Liver (tissue), 9 donors: Measurements from ENCODE around the gene STEAP3. TPM values are rescaled to one million over a fixed set of nuclear protein-coding genes. Genes with fewer than 3 reads are reported as not detected.

ENCODE experiments used
- DNase-seq: peaks from one replicate; pipeline ENCODE4 v3.0.0-alpha.2; 2017; ENCODE audit warnings: low spot score
- H3K27ac ChIP-seq, 2 donors: one replicate each; pipeline ENCODE4 v1.7.0; 2013; ENCODE audit warnings: inconsistent platforms in 2 of 2, low read length in 2 of 2, control low read depth in 1 of 2, low read depth in 1 of 2, mild to moderate bottlenecking in 1 of 2
- H3K27me3 ChIP-seq, 4 donors: one replicate each; pipeline versions ENCODE4 v1.6.1 to v1.7.0; 2013; ENCODE audit warnings: low read length in 3 of 4, inconsistent platforms in 1 of 4, mild to moderate bottlenecking in 1 of 4, moderate library complexity in 1 of 4; ENCODE audit not compliant: control insufficient read depth in 4 of 4, insufficient read depth in 4 of 4
- H3K36me3 ChIP-seq, 4 donors: one replicate each; pipeline versions ENCODE4 v1.6.1 to v1.7.0; 2013; ENCODE audit warnings: low read length in 3 of 4, mild to moderate bottlenecking in 3 of 4, low read depth in 1 of 4, moderate library complexity in 1 of 4; ENCODE audit not compliant: control insufficient read depth in 4 of 4, insufficient read depth in 3 of 4
- H3K4me1 ChIP-seq, 4 donors: one replicate each; pipeline versions ENCODE4 v1.6.1 to v1.7.0; 2013; ENCODE audit warnings: low read length in 3 of 4, mild to moderate bottlenecking in 3 of 4, moderate library complexity in 1 of 4; ENCODE audit not compliant: control insufficient read depth in 4 of 4, insufficient read depth in 4 of 4
- H3K4me3 ChIP-seq, 3 donors: one replicate each; pipeline versions ENCODE4 v1.6.1 to v1.7.0; 2013; ENCODE audit warnings: low read length in 3 of 3, control low read depth in 1 of 3, low read depth in 1 of 3, mild to moderate bottlenecking in 1 of 3
- H3K9ac ChIP-seq, 2 donors: one replicate each; pipeline ENCODE4 v1.7.0; 2013; ENCODE audit warnings: low read length in 2 of 2, mild to moderate bottlenecking in 2 of 2, moderate library complexity in 2 of 2, control low read depth in 1 of 2, low read depth in 1 of 2
- H3K9me3 ChIP-seq, 4 donors: one replicate each; pipeline versions ENCODE4 v1.6.1 to v1.7.0; 2013; ENCODE audit warnings: low read length in 3 of 4; ENCODE audit not compliant: control insufficient read depth in 4 of 4
- EGR1 ChIP-seq, 2 donors: IDR thresholded peaks; 2 replicates each; pipeline ENCODE4 v1.6.1; 2016 to 2018; ENCODE audit warnings: antibody characterized with exemption in 2 of 2, low read depth in 2 of 2
- FOXA1 ChIP-seq: IDR thresholded peaks from 2 replicates; pipeline ENCODE4 v1.6.1; 2016; ENCODE audit warnings: antibody characterized with exemption
- FOXA2 ChIP-seq: IDR thresholded peaks from 2 replicates; pipeline ENCODE4 v1.6.1; 2016; ENCODE audit warnings: antibody characterized with exemption
- GABPA ChIP-seq, 2 donors: IDR thresholded peaks in 1 of 2; conservative IDR thresholded peaks in 1 of 2; 2 replicates each; pipeline ENCODE4 v1.6.1; 2016; ENCODE audit warnings: antibody characterized with exemption in 2 of 2, mild to moderate bottlenecking in 1 of 2, moderate library complexity in 1 of 2
- HNF4A ChIP-seq, 2 donors: conservative IDR thresholded peaks; 2 replicates each; pipeline ENCODE4 v1.6.1; 2016; ENCODE audit warnings: antibody characterized with exemption in 2 of 2, mild to moderate bottlenecking in 2 of 2
- HNF4G ChIP-seq: IDR thresholded peaks from 2 replicates; pipeline ENCODE4 v1.6.1; 2016; ENCODE audit warnings: antibody characterized with exemption
- JUND ChIP-seq, 2 donors: IDR thresholded peaks; 2 replicates each; pipeline ENCODE4 v1.6.1; 2016; ENCODE audit warnings: antibody characterized with exemption in 2 of 2
- NR2F2 ChIP-seq: IDR thresholded peaks from 2 replicates; pipeline ENCODE4 v1.6.1; 2016; ENCODE audit warnings: antibody characterized with exemption
- RAD21 ChIP-seq, 2 donors: IDR thresholded peaks; 2 replicates each; pipeline ENCODE4 v1.6.1; 2016; ENCODE audit warnings: antibody characterized with exemption in 2 of 2, mild to moderate bottlenecking in 2 of 2
- RXRA ChIP-seq, 2 donors: IDR thresholded peaks; 2 replicates each; pipeline ENCODE4 v1.6.1; 2017 to 2018; ENCODE audit warnings: antibody characterized with exemption in 2 of 2, mild to moderate bottlenecking in 1 of 2
- SP1 ChIP-seq: IDR thresholded peaks from 2 replicates; pipeline ENCODE4 v1.6.1; 2018; ENCODE audit warnings: antibody characterized with exemption, mild to moderate bottlenecking
- TAF1 ChIP-seq: conservative IDR thresholded peaks from 2 replicates; pipeline ENCODE4 v1.6.1; 2016; ENCODE audit warnings: antibody characterized with exemption, mild to moderate bottlenecking
- YY1 ChIP-seq: IDR thresholded peaks from 2 replicates; pipeline ENCODE4 v1.6.1; 2016; ENCODE audit warnings: antibody characterized with exemption, mild to moderate bottlenecking
- WGBS: extraction: QIAGEN DNeasy Blood & Tissue Kit; methylation state at CpG from one replicate; pipeline ENCODE4 v1.1.7; 2013; 5-methylcytosine and 5-hydroxymethylcytosine counted together
- polyA plus RNA-seq, 2 donors: library from polyadenylated mRNA; stranded (reverse) in 1 of 2; unstranded in 1 of 2; fragments of 200-250 nt in 1 of 2; fragments of >200 nt in 1 of 2; fragmentation: Nextera tagmentation in 1 of 2; extraction: Ambion mirVana in 1 of 2; gene quantifications; one replicate each; pipeline versions ENCODE4 v1.2.1 to v1.2.3, GENCODE V29; 2013 to 2015
- total RNA-seq, 2 donors: library from RNA; depleted of rRNA; stranded (reverse); fragments of >200 nt; gene quantifications; one replicate each; pipeline ENCODE4 v1.2.3, GENCODE V29; 2014
- TF ChIP-seq, protein P1 (sequence below): fragments of 150-350 bp; IDR thresholded peaks from 2 replicates; pipeline ENCODE4 v1.5.1; 2017; ENCODE audit warnings: improper control_type of control experiment, low read depth, low read length; ENCODE audit not compliant: missing input control
- TF ChIP-seq, protein P2 (sequence below): IDR thresholded peaks from 2 replicates; pipeline ENCODE4 v1.6.1; 2016; ENCODE audit warnings: antibody characterized with exemption
- TF ChIP-seq, protein P3 (sequence below): IDR thresholded peaks from 2 replicates; pipeline ENCODE4 v1.6.1; 2016; ENCODE audit warnings: antibody characterized with exemption, mild to moderate bottlenecking
- TF ChIP-seq, protein P4 (sequence below): IDR thresholded peaks from 2 replicates; pipeline ENCODE4 v1.6.1; 2016; ENCODE audit warnings: antibody characterized with exemption
- TF ChIP-seq, protein P5 (sequence below): IDR thresholded peaks from 2 replicates; pipeline ENCODE4 v1.6.1; 2016; ENCODE audit warnings: antibody characterized with exemption
- donor health status: healthy.
- donor health status: healthy.
- donor health status: healthy.
- donor health status: healthy.
- donor health status: healthy.

STEAP3 gene
- total and polyA plus RNA-seq, 4 donors, result 44.4 to 158 (median 113) TPM

- 93% methylated on average over 5 of the region's 5 CpGs for WGBS
- Histone ChIP-seq H3K9me3 (no peaks in the 10 kb centered on the region), H3K36me3 (peaks cover 15 to 68% (median 53%) of the 10 kb centered on the region in 4 donors), H3K27me3 (no peaks in the 10 kb centered on the region), H3K4me1 (peaks cover 0 to 5% (median 0%) of the 10 kb centered on the region in 4 donors), H3K27ac (no peak overlapping the region), H3K9ac (no peak overlapping the region), H3K4me3 (no peak overlapping the region)
- TF ChIP-seq HNF4G, result no peak
- TF ChIP-seq TAF1, result no peak
- TF ChIP-seq NR2F2, result no peak
- TF ChIP-seq FOXA1, result no peak
- no peak for TF ChIP-seq RXRA (IDR thresholded peaks at IDR 0.05)
- TF ChIP-seq, protein P1, sequence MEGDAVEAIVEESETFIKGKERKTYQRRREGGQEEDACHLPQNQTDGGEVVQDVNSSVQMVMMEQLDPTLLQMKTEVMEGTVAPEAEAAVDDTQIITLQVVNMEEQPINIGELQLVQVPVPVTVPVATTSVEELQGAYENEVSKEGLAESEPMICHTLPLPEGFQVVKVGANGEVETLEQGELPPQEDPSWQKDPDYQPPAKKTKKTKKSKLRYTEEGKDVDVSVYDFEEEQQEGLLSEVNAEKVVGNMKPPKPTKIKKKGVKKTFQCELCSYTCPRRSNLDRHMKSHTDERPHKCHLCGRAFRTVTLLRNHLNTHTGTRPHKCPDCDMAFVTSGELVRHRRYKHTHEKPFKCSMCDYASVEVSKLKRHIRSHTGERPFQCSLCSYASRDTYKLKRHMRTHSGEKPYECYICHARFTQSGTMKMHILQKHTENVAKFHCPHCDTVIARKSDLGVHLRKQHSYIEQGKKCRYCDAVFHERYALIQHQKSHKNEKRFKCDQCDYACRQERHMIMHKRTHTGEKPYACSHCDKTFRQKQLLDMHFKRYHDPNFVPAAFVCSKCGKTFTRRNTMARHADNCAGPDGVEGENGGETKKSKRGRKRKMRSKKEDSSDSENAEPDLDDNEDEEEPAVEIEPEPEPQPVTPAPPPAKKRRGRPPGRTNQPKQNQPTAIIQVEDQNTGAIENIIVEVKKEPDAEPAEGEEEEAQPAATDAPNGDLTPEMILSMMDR, result no peak
- TF ChIP-seq, protein P2, sequence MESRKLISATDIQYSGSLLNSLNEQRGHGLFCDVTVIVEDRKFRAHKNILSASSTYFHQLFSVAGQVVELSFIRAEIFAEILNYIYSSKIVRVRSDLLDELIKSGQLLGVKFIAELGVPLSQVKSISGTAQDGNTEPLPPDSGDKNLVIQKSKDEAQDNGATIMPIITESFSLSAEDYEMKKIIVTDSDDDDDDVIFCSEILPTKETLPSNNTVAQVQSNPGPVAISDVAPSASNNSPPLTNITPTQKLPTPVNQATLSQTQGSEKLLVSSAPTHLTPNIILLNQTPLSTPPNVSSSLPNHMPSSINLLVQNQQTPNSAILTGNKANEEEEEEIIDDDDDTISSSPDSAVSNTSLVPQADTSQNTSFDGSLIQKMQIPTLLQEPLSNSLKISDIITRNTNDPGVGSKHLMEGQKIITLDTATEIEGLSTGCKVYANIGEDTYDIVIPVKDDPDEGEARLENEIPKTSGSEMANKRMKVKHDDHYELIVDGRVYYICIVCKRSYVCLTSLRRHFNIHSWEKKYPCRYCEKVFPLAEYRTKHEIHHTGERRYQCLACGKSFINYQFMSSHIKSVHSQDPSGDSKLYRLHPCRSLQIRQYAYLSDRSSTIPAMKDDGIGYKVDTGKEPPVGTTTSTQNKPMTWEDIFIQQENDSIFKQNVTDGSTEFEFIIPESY, result no peak
- TF ChIP-seq, protein P3, sequence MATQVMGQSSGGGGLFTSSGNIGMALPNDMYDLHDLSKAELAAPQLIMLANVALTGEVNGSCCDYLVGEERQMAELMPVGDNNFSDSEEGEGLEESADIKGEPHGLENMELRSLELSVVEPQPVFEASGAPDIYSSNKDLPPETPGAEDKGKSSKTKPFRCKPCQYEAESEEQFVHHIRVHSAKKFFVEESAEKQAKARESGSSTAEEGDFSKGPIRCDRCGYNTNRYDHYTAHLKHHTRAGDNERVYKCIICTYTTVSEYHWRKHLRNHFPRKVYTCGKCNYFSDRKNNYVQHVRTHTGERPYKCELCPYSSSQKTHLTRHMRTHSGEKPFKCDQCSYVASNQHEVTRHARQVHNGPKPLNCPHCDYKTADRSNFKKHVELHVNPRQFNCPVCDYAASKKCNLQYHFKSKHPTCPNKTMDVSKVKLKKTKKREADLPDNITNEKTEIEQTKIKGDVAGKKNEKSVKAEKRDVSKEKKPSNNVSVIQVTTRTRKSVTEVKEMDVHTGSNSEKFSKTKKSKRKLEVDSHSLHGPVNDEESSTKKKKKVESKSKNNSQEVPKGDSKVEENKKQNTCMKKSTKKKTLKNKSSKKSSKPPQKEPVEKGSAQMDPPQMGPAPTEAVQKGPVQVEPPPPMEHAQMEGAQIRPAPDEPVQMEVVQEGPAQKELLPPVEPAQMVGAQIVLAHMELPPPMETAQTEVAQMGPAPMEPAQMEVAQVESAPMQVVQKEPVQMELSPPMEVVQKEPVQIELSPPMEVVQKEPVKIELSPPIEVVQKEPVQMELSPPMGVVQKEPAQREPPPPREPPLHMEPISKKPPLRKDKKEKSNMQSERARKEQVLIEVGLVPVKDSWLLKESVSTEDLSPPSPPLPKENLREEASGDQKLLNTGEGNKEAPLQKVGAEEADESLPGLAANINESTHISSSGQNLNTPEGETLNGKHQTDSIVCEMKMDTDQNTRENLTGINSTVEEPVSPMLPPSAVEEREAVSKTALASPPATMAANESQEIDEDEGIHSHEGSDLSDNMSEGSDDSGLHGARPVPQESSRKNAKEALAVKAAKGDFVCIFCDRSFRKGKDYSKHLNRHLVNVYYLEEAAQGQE, result no peak
- TF ChIP-seq GABPA (IDR thresholded peaks at IDR 0.05 in 1 of 2, conservative IDR thresholded peaks at IDR 0.05 in 1 of 2), result no peak
- no peak for TF ChIP-seq RAD21 (IDR thresholded peaks at IDR 0.05)
- TF ChIP-seq, protein P4, sequence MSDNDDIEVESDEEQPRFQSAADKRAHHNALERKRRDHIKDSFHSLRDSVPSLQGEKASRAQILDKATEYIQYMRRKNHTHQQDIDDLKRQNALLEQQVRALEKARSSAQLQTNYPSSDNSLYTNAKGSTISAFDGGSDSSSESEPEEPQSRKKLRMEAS, result no peak
- TF ChIP-seq SP1, result no peak
- TF ChIP-seq, protein P5, sequence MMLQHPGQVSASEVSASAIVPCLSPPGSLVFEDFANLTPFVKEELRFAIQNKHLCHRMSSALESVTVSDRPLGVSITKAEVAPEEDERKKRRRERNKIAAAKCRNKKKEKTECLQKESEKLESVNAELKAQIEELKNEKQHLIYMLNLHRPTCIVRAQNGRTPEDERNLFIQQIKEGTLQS, result no peak
- no peak for TF ChIP-seq EGR1 (IDR thresholded peaks at IDR 0.05; ENCODE audit: low read depth in 2 of 2)
- TF ChIP-seq JUND (IDR thresholded peaks at IDR 0.05), result no peak
- TF ChIP-seq YY1, result no peak
- no peak for TF ChIP-seq FOXA2
- no peak for TF ChIP-seq HNF4A (conservative IDR thresholded peaks at IDR 0.05)
- no peak for DNase-seq
These were observed 35.7 kb downstream of the STEAP3 start for GRCh38 chr2:119259296-119259860.
